ENCODE data around the gene MYRIP.

Gene MYRIP

DNA sequence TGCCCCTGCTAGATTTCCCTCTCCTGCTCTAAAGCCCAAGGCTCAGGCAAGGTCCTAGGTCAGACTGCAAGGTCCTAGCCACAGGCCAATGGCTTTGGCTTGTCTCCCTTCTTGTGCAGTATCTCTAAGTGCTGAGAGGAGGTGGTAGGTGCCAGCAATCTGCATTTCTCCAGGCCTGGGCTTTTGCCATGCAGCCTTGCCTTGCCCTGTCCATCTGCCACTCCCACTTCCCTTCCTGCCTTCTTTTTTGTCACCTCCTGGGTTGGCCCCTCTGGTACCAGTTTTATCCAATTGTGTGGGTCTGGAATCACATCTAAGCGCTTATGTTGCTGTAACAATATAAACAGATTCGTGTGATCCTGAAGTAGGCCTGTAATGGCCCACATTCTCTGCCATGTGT is 109.9 kb downstream of the MYRIP start:
- Histone ChIP-seq H2AFZ (ENCODE audit: low read length) (no peak overlapping the region), H3K79me2 (ENCODE audit: insufficient read depth, low read length) (no peaks in the 10 kb centered on the region), H3K9me3 (ENCODE audit: low read length) (no peaks in the 10 kb centered on the region), H3K9ac (ENCODE audit: low read length) (no peak overlapping the region), H3K9me2 (ENCODE audit: low read depth, low read length) (no peaks in the 10 kb centered on the region), H3K27me3 (ENCODE audit: insufficient read depth, low read length) (no peaks in the 10 kb centered on the region), H3K4me1 (ENCODE audit: insufficient read depth, low read length, severe bottlenecking) (no peaks in the 10 kb centered on the region), H3K4me3 (ENCODE audit: low read depth, low read length, poor library complexity, severe bottlenecking) (no peak overlapping the region), H4K20me1 (ENCODE audit: insufficient read depth, low read length) (no peaks in the 10 kb centered on the region), H3K4me2 (ENCODE audit: low read length) (no peak overlapping the region), H3K36me3 (ENCODE audit: insufficient read depth, low read length) (no peaks in the 10 kb centered on the region), H3F3A (ENCODE audit: insufficient read depth, low read length) (no peaks in the 10 kb centered on the region), H3K27ac (ENCODE audit: low read depth, low read length, poor library complexity, severe bottlenecking) (no peak overlapping the region)
- no peak for TF ChIP-seq EZH2 (IDR thresholded peaks at IDR 0.05; ENCODE audit: borderline replicate concordance, low read length)
- TF ChIP-seq, protein P1, sequence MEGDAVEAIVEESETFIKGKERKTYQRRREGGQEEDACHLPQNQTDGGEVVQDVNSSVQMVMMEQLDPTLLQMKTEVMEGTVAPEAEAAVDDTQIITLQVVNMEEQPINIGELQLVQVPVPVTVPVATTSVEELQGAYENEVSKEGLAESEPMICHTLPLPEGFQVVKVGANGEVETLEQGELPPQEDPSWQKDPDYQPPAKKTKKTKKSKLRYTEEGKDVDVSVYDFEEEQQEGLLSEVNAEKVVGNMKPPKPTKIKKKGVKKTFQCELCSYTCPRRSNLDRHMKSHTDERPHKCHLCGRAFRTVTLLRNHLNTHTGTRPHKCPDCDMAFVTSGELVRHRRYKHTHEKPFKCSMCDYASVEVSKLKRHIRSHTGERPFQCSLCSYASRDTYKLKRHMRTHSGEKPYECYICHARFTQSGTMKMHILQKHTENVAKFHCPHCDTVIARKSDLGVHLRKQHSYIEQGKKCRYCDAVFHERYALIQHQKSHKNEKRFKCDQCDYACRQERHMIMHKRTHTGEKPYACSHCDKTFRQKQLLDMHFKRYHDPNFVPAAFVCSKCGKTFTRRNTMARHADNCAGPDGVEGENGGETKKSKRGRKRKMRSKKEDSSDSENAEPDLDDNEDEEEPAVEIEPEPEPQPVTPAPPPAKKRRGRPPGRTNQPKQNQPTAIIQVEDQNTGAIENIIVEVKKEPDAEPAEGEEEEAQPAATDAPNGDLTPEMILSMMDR (IDR thresholded peaks at IDR 0.05; ENCODE audit: low read length): no peak

DNA sequence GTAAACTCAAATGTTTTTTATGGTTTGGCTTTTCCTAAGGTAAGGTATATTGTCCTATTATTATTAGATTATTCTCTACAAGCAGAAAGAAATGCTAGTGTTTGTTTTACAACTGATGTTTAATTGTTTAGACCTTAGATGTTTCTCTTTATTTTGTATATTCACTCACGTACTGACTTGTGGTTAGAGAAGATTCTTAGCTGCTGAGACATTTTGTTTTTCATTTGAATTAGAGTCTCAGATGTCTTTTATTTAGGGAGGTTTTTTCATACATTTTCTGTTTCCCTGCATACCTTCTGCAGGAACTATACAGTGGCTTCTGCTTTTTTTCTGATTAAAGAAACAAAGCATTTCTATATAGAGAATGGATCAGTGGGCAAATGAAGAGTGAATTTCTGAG is 110.9 kb downstream of the MYRIP start:
- Histone ChIP-seq H3F3A (ENCODE audit: insufficient read depth, low read length) (no peaks in the 10 kb centered on the region), H3K27me3 (ENCODE audit: insufficient read depth, low read length) (no peaks in the 10 kb centered on the region), H3K4me1 (ENCODE audit: insufficient read depth, low read length, severe bottlenecking) (no peaks in the 10 kb centered on the region), H3K36me3 (ENCODE audit: insufficient read depth, low read length) (no peaks in the 10 kb centered on the region), H4K20me1 (ENCODE audit: insufficient read depth, low read length) (no peaks in the 10 kb centered on the region), H3K9me3 (ENCODE audit: low read length) (no peaks in the 10 kb centered on the region), H3K4me2 (ENCODE audit: low read length) (no peak overlapping the region), H3K27ac (ENCODE audit: low read depth, low read length, poor library complexity, severe bottlenecking) (no peak overlapping the region), H2AFZ (ENCODE audit: low read length) (no peak overlapping the region), H3K9me2 (ENCODE audit: low read depth, low read length) (no peaks in the 10 kb centered on the region), H3K79me2 (ENCODE audit: insufficient read depth, low read length) (no peaks in the 10 kb centered on the region), H3K9ac (ENCODE audit: low read length) (no peak overlapping the region), H3K4me3 (ENCODE audit: low read depth, low read length, poor library complexity, severe bottlenecking) (no peak overlapping the region)
- TF ChIP-seq, protein P1 (IDR thresholded peaks at IDR 0.05; ENCODE audit: low read length): no peak
- TF ChIP-seq EZH2 (IDR thresholded peaks at IDR 0.05; ENCODE audit: borderline replicate concordance, low read length): no peak

DNA sequence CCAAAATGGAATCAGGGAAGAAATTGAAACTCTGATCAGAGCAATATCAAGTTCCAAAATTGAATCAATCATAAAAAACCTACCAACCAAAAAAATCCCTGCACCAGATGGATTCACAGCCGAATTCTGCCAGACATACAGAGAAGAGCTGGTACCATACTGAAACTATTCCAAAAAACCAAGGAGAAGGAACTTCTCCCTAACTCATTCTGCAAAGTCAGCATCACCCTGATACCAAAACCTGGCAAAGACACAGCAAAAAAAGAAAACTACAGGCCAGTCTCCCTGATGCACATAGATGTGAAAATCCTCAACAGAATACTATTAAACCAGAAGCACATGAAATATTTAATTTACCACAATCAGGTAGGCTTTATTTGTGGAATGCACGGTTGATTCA is 118.1 kb downstream of the MYRIP start:
- no peaks in the 10 kb centered on the region for H3K4me1 ChIP-seq (ENCODE audit: insufficient read depth, low read length, severe bottlenecking)
- H3K4me2 ChIP-seq (ENCODE audit: low read length): no peak overlapping the region
- no peaks in the 10 kb centered on the region for H3K36me3 ChIP-seq (ENCODE audit: insufficient read depth, low read length)
- no peak overlapping the region for H3K9ac ChIP-seq (ENCODE audit: low read length)
- H3K4me3 ChIP-seq (ENCODE audit: low read depth, low read length, poor library complexity, severe bottlenecking): no peak overlapping the region
- no peaks in the 10 kb centered on the region for H3K9me3 ChIP-seq (ENCODE audit: low read length)
- H3K79me2 ChIP-seq (ENCODE audit: insufficient read depth, low read length): no peaks in the 10 kb centered on the region
- H3K9me2 ChIP-seq (ENCODE audit: low read depth, low read length): no peaks in the 10 kb centered on the region
- no peak overlapping the region for H2AFZ ChIP-seq (ENCODE audit: low read length)
- H3K27me3 ChIP-seq (ENCODE audit: insufficient read depth, low read length): no peaks in the 10 kb centered on the region
- H3K27ac ChIP-seq (ENCODE audit: low read depth, low read length, poor library complexity, severe bottlenecking): no peak overlapping the region
- no peaks in the 10 kb centered on the region for H4K20me1 ChIP-seq (ENCODE audit: insufficient read depth, low read length)
- H3F3A ChIP-seq (ENCODE audit: insufficient read depth, low read length): no peaks in the 10 kb centered on the region
- TF ChIP-seq EZH2 (IDR thresholded peaks at IDR 0.05; ENCODE audit: borderline replicate concordance, low read length): no peak
- TF ChIP-seq, protein P1 (IDR thresholded peaks at IDR 0.05; ENCODE audit: low read length): no peak

All from OCI-LY1 (cell line).